Measurements from ENCODE around the gene CCDC33.

Gene CCDC33

GRCh38 chr15:74231475-74231874 is 4.7 kb upstream of the CCDC33 start:
- TF ChIP-seq, protein P1, sequence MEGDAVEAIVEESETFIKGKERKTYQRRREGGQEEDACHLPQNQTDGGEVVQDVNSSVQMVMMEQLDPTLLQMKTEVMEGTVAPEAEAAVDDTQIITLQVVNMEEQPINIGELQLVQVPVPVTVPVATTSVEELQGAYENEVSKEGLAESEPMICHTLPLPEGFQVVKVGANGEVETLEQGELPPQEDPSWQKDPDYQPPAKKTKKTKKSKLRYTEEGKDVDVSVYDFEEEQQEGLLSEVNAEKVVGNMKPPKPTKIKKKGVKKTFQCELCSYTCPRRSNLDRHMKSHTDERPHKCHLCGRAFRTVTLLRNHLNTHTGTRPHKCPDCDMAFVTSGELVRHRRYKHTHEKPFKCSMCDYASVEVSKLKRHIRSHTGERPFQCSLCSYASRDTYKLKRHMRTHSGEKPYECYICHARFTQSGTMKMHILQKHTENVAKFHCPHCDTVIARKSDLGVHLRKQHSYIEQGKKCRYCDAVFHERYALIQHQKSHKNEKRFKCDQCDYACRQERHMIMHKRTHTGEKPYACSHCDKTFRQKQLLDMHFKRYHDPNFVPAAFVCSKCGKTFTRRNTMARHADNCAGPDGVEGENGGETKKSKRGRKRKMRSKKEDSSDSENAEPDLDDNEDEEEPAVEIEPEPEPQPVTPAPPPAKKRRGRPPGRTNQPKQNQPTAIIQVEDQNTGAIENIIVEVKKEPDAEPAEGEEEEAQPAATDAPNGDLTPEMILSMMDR (IDR thresholded peaks at IDR 0.05; ENCODE audit: extremely low read depth, missing control alignments) = no peak
- no peak for DNase-seq (ENCODE audit: low spot score)

- no peak for DNase-seq (ENCODE audit: low spot score)
- TF ChIP-seq, protein P1 (IDR thresholded peaks at IDR 0.05; ENCODE audit: extremely low read depth, missing control alignments) = no peak
Observed at GRCh38 chr15:74233373-74233772, 2.8 kb upstream of the CCDC33 start.

DNA sequence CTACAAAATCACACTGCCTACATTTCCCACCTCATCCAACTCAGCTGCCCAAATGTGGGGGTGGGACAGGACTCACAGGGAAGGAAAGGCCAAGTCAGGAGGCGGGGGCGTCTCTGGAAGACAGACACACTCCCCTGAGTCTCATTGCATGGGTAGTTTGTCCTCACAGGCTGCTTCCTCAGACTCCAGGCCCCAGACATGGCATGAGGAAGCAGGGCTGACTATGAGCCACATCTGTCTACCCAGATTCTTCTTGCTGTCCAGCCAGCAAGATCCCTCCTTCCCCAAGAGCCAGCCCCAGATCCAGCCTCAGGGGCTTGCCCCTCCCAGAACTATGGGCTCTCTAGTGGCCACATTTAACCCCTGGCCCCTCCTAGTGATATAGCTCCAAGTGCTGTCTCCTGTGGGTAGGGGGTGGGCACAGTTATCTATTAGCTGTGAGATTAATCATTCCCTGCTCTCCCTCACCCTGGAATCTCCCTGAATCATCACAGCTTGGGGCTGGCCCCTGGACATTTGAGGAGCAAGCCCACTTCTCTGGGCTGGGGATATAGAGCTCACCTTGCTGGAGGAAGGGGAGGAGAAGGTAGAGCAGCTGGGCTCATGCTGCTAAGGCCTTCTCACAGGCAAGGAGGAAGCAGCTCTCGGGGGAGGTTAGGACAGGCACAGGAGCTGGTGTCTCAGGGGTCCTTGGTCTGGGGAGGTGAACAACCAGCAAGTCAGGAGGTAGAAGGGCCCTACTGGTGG is 2.1 kb upstream of the CCDC33 start:
- TF ChIP-seq, protein P1 (IDR thresholded peaks at IDR 0.05; ENCODE audit: extremely low read depth, missing control alignments) = no peak
- DNase-seq (ENCODE audit: low spot score) = no peak

DNA sequence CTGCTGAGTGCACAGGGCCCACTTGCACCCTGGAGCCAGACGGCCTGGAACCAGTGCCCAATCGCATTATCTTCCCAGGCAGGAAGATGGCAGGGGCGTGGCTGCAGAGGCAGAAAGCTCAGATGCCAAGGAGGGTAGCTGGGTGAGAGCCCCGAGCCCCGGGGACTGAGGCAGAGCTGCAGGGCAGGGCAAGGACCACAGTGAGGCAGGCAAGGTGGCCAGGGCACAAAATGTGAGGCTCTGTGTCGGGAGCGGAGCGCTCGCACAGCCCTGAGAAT is 1.6 kb upstream of the CCDC33 start:
- TF ChIP-seq, protein P1 (IDR thresholded peaks at IDR 0.05; ENCODE audit: extremely low read depth, missing control alignments) = no peak
- no peak for DNase-seq (ENCODE audit: low spot score)

GRCh38 chr15:74239051-74239705 is 3.1 kb downstream of the CCDC33 start:
- TF ChIP-seq, protein P1 (IDR thresholded peaks at IDR 0.05; ENCODE audit: extremely low read depth, missing control alignments) = no peak
- DNase-seq (ENCODE audit: low spot score) = no peak

DNA sequence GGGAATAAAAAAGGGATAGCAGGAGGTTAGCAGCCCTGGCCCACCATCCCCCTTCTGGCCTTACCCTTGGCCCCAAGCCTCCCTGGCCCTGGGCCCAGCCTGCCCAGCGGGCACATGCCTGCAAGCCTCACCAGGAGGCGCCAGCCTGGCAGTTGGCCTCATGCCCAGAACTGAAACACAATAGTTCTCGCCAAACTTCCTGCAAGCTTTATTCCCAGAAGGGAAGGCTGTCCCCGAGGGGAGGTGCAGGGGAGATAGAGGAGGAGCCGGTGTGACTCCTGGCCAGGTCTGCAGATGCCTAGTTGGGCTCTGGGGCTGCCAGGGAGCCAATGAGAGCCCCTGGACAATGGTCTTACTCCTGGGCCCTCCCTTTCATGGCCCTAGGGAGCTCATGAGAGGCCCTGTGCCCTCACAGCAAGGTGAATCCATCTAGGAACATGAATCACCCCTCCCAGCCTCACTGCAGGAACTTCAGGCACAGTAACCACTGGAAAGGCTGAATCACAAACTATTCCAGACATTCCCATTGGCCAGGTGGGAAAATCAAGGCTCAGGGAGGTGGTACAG is 4.0 kb downstream of the CCDC33 start:
- no peak for DNase-seq (ENCODE audit: low spot score)
- TF ChIP-seq, protein P1 (IDR thresholded peaks at IDR 0.05; ENCODE audit: extremely low read depth, missing control alignments) = no peak

DNA sequence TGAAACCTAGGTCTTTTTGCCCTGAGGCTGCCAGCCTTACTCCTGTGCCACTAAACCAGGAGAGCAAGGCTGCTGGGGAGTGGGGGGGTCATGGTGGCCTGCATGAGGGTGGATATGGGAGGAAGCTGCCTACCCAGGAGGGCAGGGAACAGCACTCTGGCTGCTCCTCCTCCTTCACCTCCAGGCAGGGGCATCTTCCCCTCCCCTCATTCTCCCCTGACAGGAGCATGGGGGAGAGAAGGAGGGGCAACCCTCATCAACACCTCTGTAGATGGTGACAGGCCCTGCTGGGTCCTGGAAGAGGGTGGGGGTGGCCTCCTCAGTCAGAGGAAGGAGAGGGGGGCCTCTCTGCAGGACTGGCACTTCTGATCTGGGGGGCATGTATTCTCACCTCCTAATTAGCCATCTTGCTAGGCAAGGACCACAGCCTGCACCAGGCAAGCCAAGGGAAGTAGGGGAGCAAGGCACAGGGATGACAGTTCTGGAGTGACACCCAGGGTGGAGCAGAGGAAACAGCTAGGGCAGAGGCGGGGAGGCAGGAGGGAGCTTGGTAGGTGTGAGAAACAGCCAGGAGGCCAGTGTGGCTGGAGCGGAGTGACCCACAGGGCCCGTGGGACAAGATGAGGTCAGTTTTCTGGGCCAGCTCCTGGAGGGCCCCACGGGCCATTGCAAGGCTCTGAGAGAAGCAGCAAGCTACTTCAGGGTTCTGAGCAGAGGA is 4.9 kb downstream of the CCDC33 start:
- no peak for DNase-seq (ENCODE audit: low spot score)
- TF ChIP-seq, protein P1 (IDR thresholded peaks at IDR 0.05; ENCODE audit: extremely low read depth, missing control alignments) = no peak

All from GM20000 (cell line).